RKO (cell line): ENCODE results near the gene C2orf76.
"Not testable (repeated sequence)": the region's sequence is repeated elsewhere in the genome, so short reads cannot be mapped to it uniquely, and the experiment has no call there.

ENCODE experiments used
- DNase-seq: peaks from one replicate; pipeline ENCODE4 v3.0.0-alpha.2; 2016; ENCODE audit warnings: low spot score

C2orf76 gene

GRCh38 chr2:119293900-119294299 is 72.7 kb downstream of the C2orf76 start:
- no peak for DNase-seq

- peak; percentile 25 for DNase-seq
Measured at GRCh38 chr2:119293254-119293653, 73.4 kb downstream of the C2orf76 start.

GRCh38 chr2:119292226-119292625 is 74.4 kb downstream of the C2orf76 start:
- no peak for DNase-seq

GRCh38 chr2:119291588-119292167 is 75.0 kb downstream of the C2orf76 start:
- no peak for DNase-seq

GRCh38 chr2:119290859-119291587 is 75.6 kb downstream of the C2orf76 start:
- peak; percentile 33 for DNase-seq

GRCh38 chr2:119289642-119290041 is 77.0 kb downstream of the C2orf76 start:
- DNase-seq = no peak

GRCh38 chr2:119289093-119289492 is 77.5 kb downstream of the C2orf76 start:
- no peak for DNase-seq

- no peak for DNase-seq
Measured at GRCh38 chr2:119288576-119288975, 78.1 kb downstream of the C2orf76 start.

GRCh38 chr2:119286661-119287060 is 80.0 kb downstream of the C2orf76 start:
- no peak for DNase-seq

- peak; percentile 92 for DNase-seq
Measured at GRCh38 chr2:119283873-119284331, 82.7 kb downstream of the C2orf76 start.

- DNase-seq = no peak
Measured at GRCh38 chr2:119282996-119283511, 83.6 kb downstream of the C2orf76 start.

- DNase-seq = no peak
Measured at GRCh38 chr2:119282146-119282995, 84.3 kb downstream of the C2orf76 start.

- DNase-seq = no peak
Measured at GRCh38 chr2:119280680-119281079, 86.0 kb downstream of the C2orf76 start.

- DNase-seq = no peak
Measured at GRCh38 chr2:119279666-119280065, 87.0 kb downstream of the C2orf76 start.

GRCh38 chr2:119278946-119279345 is 87.7 kb downstream of the C2orf76 start:
- no peak for DNase-seq

GRCh38 chr2:119278385-119278784 is 88.2 kb downstream of the C2orf76 start:
- not testable (repeated sequence) for DNase-seq

- DNase-seq = no peak
Measured at GRCh38 chr2:119276864-119277263, 89.8 kb downstream of the C2orf76 start.

GRCh38 chr2:119267604-119268003 is 99.0 kb downstream of the C2orf76 start:
- no peak for DNase-seq

GRCh38 chr2:119266091-119266589 is 100.5 kb downstream of the C2orf76 start:
- DNase-seq = no peak

- no peak for DNase-seq
Measured at GRCh38 chr2:119265693-119266066, 101.0 kb downstream of the C2orf76 start.

- peak; percentile 59 for DNase-seq
Measured at GRCh38 chr2:119264781-119265692, 101.6 kb downstream of the C2orf76 start.
